A549 treated with GW870086 at 1 μM for 4 hours (cell line): ENCODE results near the gene FAM83D. TPM values are rescaled to one million over a fixed set of nuclear protein-coding genes. Genes with fewer than 3 reads are reported as not detected.

Source experiments
- total RNA-seq: library from RNA; stranded (reverse); fragments of 200-300 nt; extraction: Qiagen RNA extraction; gene quantifications from 5 replicates; pipeline ENCODE4 v1.2.3, GENCODE V29; 2022; ENCODE audit warnings: low read depth

Gene FAM83D, protein sequence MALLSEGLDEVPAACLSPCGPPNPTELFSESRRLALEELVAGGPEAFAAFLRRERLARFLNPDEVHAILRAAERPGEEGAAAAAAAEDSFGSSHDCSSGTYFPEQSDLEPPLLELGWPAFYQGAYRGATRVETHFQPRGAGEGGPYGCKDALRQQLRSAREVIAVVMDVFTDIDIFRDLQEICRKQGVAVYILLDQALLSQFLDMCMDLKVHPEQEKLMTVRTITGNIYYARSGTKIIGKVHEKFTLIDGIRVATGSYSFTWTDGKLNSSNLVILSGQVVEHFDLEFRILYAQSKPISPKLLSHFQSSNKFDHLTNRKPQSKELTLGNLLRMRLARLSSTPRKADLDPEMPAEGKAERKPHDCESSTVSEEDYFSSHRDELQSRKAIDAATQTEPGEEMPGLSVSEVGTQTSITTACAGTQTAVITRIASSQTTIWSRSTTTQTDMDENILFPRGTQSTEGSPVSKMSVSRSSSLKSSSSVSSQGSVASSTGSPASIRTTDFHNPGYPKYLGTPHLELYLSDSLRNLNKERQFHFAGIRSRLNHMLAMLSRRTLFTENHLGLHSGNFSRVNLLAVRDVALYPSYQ
- total RNA-seq: 56.0 to 80.7 TPM (median 66.2 TPM) in 5 replicates

DNA sequence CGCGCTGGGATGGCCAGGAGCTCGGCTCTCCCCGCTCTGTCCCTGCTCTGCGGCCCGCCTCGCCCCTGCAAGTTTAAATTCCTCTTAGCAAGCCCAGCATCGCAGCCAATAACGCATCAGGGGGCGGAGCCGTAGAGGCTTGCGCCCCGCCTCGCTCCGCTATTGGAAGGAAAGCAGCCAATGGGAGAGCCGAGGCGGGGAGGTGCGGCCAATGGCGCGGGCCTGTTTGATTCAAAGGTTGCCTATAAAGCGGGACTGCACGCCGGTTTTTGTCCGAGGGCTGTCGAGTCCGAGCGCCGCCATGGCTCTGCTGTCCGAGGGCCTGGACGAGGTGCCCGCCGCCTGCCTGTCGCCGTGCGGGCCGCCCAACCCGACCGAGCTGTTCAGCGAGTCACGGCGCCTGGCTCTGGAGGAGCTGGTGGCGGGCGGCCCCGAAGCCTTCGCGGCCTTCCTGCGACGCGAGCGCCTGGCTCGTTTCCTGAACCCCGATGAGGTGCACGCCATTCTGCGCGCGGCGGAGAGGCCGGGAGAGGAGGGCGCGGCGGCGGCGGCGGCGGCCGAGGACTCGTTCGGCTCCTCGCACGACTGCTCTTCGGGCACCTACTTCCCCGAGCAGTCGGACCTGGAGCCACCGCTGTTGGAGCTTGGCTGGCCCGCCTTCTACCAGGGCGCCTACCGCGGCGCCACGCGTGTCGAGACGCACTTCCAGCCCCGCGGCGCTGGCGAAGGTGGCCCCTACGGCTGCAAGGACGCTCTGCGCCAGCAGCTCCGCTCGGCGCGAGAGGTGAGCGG, at the start of gene FAM83D:
Gene FAM83D (plus strand): TSS at position 276 of the 792 bp plus-strand sequence. CDS start 26 bp downstream, at position 302.

DNA sequence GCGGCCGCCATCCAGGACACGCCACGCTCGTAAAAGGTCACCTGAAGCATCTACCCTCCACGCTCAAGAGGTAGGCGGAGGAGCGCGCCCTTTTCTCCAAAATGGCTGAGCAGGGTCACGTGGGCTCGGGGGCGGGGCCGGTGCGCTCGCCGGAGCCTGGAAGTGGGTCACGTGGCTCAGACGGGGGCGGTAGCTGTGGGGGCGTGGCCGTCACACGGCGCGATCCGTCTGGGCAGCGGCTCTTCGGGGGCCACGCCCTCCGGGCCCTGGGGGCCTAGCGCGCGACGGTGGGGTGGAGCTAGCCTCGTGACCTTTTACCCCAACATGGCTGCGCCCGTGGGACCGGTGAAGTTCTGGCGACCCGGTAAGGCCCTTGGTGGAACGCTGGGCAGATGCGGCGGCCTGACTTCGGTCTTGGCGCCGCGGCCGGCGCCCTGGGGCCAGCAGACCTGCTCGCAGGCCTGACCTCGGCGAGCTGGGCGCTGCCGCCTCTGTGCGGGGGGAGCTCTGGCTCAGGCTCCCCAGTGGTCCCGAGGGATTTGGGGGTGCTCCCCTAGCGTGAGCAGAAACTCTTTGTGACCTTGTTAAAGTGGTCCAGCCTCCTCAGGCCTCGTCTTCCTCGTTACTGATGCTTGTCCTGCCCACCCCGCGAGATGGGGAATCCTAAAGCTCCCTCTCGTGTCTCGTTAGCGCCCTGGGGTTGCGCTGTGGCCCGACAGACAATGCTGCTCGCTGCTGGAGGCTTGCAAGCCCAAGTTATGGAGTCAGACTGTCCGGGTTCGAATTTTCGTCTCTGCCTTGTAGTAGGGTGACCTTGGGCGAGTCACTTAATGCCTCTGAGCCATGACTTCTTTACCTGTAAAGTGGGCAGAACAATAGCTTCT, 36.1 kb downstream of the FAM83D start, which contains the start of gene DHX35:
Gene DHX35 (plus strand): TSS at position 301 of the 884 bp plus-strand sequence. CDS start 24 bp downstream, at position 325.

Other genes starting within 250 kb of the FAM83D start
- not detected in 5 replicates for gene SLC32A1, start 201.9 kb upstream of the FAM83D start, total RNA-seq
- 9.2 to 11.8 TPM (median 9.5 TPM) in 5 replicates for gene ACTR5, start 178.0 kb upstream of the FAM83D start, total RNA-seq
- 0.07 to 0.34 TPM (median 0.14 TPM) in 5 replicates for gene PPP1R16B, start 120.7 kb upstream of the FAM83D start, total RNA-seq
- 7.1 to 9.0 TPM (median 8.3 TPM) in 5 replicates for gene DHX35, start 35.9 kb downstream of the FAM83D start, total RNA-seq